Measurements from ENCODE around the gene TTC32. TPM values are rescaled to one million over a fixed set of nuclear protein-coding genes. Genes with fewer than 3 reads are reported as not detected.
A peak's percentile ranks its signal among the peaks of the same experiment; 100 is the strongest.

TTC32 gene
- total and polyA plus RNA-seq, 7 donors, result 3.7 to 22.1 (median 6.8) TPM

GRCh38 chr2:19899985-19900930 is 1.5 kb downstream of the TTC32 start:
- DNase-seq (no peak), ATAC-seq (no peak)
- Histone ChIP-seq H3K4me1 (peaks cover 47% of the 10 kb centered on the region), H3K27me3 (ENCODE audit: insufficient read depth in 3 of 3, low read length in 2 of 3) (no peaks in the 10 kb centered on the region), H3K36me3 (ENCODE audit: insufficient read depth in 1 of 2, low read depth in 1 of 2) (no peaks in the 10 kb centered on the region), H3K4me3 (peak overlapping the region; percentile 76), H3K27ac (peak overlapping the region; percentile 93), H3K9me3 (no peaks in the 10 kb centered on the region)
- TF ChIP-seq, protein P1, sequence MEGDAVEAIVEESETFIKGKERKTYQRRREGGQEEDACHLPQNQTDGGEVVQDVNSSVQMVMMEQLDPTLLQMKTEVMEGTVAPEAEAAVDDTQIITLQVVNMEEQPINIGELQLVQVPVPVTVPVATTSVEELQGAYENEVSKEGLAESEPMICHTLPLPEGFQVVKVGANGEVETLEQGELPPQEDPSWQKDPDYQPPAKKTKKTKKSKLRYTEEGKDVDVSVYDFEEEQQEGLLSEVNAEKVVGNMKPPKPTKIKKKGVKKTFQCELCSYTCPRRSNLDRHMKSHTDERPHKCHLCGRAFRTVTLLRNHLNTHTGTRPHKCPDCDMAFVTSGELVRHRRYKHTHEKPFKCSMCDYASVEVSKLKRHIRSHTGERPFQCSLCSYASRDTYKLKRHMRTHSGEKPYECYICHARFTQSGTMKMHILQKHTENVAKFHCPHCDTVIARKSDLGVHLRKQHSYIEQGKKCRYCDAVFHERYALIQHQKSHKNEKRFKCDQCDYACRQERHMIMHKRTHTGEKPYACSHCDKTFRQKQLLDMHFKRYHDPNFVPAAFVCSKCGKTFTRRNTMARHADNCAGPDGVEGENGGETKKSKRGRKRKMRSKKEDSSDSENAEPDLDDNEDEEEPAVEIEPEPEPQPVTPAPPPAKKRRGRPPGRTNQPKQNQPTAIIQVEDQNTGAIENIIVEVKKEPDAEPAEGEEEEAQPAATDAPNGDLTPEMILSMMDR (IDR thresholded peaks at IDR 0.05), result no peak
- intact Hi-C loops (cut with DNase I), result no loop called here
- 25 to 27% (median 26%) methylated on average over 11 of the region's 11 CpGs for WGBS, 3 donors

GRCh38 chr2:19898592-19899329 is 3.0 kb downstream of the TTC32 start:
- Histone ChIP-seq H3K4me1 (peaks cover 47% of the 10 kb centered on the region), H3K9me3 (no peaks in the 10 kb centered on the region), H3K36me3 (ENCODE audit: insufficient read depth in 1 of 2, low read depth in 1 of 2) (no peaks in the 10 kb centered on the region), H3K27me3 (ENCODE audit: insufficient read depth in 3 of 3, low read length in 2 of 3) (no peaks in the 10 kb centered on the region), H3K27ac (no peak overlapping the region), H3K4me3 (peak overlapping the region; percentile 16)
- intact Hi-C loops (cut with DNase I), result no loop called here
- 61 to 72% (median 62%) methylated on average over 7 of the region's 7 CpGs for WGBS, 3 donors
- TF ChIP-seq, protein P1 (IDR thresholded peaks at IDR 0.05), result no peak
- no peak for ATAC-seq
- DNase-seq, result no peak

DNA sequence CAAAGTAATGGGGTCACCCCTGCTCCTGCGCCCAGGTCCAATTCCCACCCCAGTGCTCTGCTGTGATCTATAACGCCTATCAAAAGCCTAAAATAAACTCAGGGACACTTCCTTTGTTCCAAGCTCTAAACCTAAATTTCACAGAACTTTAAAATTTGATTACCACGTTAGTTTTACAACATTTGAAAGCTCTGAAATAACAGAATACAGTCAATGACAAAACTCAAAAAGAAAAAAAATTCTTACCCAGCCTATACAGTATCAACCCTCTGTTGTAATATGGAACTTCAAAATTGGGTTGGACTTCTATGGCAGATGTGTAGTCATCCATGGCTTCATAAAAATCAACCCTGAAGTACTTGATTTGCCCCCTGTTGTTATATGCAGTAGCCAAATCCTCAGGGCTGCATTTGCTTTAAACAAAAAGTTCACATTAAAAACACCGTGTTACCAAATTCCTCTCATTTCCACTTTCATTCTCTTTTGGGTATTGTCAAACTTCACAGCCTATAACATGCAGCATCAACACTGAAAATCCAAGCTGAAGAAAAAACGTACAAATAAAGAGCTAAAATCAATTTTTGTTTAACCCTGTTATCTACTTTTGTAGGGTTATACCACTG is 4.0 kb downstream of the TTC32 start:
- ATAC-seq (no peak), DNase-seq (no peak)
- H3K27ac ChIP-seq, result no peak overlapping the region
- TF ChIP-seq, protein P1 (IDR thresholded peaks at IDR 0.05), result no peak
- H3K4me1 ChIP-seq, result peaks cover 42% of the 10 kb centered on the region
- no peaks in the 10 kb centered on the region for H3K9me3 ChIP-seq
- 44 to 63% (median 49%) methylated on average over 5 of the region's 5 CpGs for WGBS, 3 donors
- H3K27me3 ChIP-seq (ENCODE audit: insufficient read depth in 3 of 3, low read length in 2 of 3), result no peaks in the 10 kb centered on the region
- intact Hi-C loops (cut with DNase I), result no loop called here
- H3K36me3 ChIP-seq (ENCODE audit: insufficient read depth in 1 of 2, low read depth in 1 of 2), result no peaks in the 10 kb centered on the region
- peak overlapping the region; percentile 16 for H3K4me3 ChIP-seq

DNA sequence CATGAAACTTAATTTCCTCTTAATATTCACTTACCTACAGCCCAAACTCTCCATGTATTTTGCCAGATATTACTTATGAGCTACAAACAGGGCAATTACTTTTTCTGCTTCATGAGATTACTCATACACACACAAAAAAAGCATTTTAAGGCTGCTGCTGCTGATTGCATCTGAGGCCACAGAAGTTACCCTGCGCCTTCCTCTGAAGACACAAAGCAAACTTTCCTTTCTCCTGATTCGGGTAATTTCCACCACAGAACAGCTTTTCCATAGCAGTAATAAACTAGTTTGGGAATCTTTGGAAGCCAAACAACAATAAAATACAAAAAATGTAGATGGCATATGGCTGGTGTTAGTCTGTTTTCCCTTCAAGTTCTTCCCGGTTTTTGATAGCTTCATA is 6.2 kb downstream of the TTC32 start:
- TF ChIP-seq, protein P1 (IDR thresholded peaks at IDR 0.05), result no peak
- no peaks in the 10 kb centered on the region for H3K9me3 ChIP-seq
- intact Hi-C loops (cut with DNase I), result no loop called here
- no peak overlapping the region for H3K4me3 ChIP-seq
- H3K27me3 ChIP-seq (ENCODE audit: insufficient read depth in 3 of 3, low read length in 2 of 3), result no peaks in the 10 kb centered on the region
- no peak overlapping the region for H3K27ac ChIP-seq
- 73 to 83% (median 74%) methylated on average over 3 of the region's 3 CpGs for WGBS, 3 donors
- H3K4me1 ChIP-seq, result peaks cover 38% of the 10 kb centered on the region
- no peaks in the 10 kb centered on the region for H3K36me3 ChIP-seq (ENCODE audit: insufficient read depth in 1 of 2, low read depth in 1 of 2)
- DNase-seq (no peak), ATAC-seq (no peak)

Data from psoas muscle (tissue), 8 donors.